Rectal smooth muscle tissue (tissue), 1 donor: ENCODE measurements around the gene ZFYVE21.

Source experiments
- H3K27ac ChIP-seq: one replicate; pipeline ENCODE4 v1.7.0; 2013; ENCODE audit warnings: low read depth, low read length, inconsistent platforms
- H3K27me3 ChIP-seq: one replicate; pipeline ENCODE4 v1.7.0; 2013; ENCODE audit warnings: low read length; ENCODE audit not compliant: control insufficient read depth, insufficient read depth
- H3K36me3 ChIP-seq: one replicate; pipeline ENCODE4 v1.7.0; 2013; ENCODE audit warnings: low read length; ENCODE audit not compliant: control insufficient read depth, insufficient read depth
- H3K4me1 ChIP-seq: one replicate; pipeline ENCODE4 v1.7.0; 2013; ENCODE audit warnings: low read length; ENCODE audit not compliant: control insufficient read depth, insufficient read depth
- H3K4me3 ChIP-seq: one replicate; pipeline ENCODE4 v1.7.0; 2013; ENCODE audit warnings: low read length
- H3K9ac ChIP-seq: one replicate; pipeline ENCODE4 v1.7.0; 2013; ENCODE audit warnings: low read length

Gene ZFYVE21

GRCh38 chr14:103702497-103703432, 12.8 kb upstream of the ZFYVE21 start:
- no peak overlapping the region for H3K4me3 ChIP-seq
- peaks cover 3% of the 10 kb centered on the region for H3K4me1 ChIP-seq
- H3K9ac ChIP-seq: no peak overlapping the region
- peaks cover 24% of the 10 kb centered on the region for H3K36me3 ChIP-seq
- H3K27ac ChIP-seq: no peak overlapping the region
- no peaks in the 10 kb centered on the region for H3K27me3 ChIP-seq

- no peaks in the 10 kb centered on the region for H3K4me1 ChIP-seq
- no peak overlapping the region for H3K27ac ChIP-seq
- no peaks in the 10 kb centered on the region for H3K27me3 ChIP-seq
- peaks cover 21% of the 10 kb centered on the region for H3K36me3 ChIP-seq
- no peak overlapping the region for H3K9ac ChIP-seq
- no peak overlapping the region for H3K4me3 ChIP-seq
Measured at GRCh38 chr14:103703433-103704385, 11.9 kb upstream of the ZFYVE21 start.

DNA sequence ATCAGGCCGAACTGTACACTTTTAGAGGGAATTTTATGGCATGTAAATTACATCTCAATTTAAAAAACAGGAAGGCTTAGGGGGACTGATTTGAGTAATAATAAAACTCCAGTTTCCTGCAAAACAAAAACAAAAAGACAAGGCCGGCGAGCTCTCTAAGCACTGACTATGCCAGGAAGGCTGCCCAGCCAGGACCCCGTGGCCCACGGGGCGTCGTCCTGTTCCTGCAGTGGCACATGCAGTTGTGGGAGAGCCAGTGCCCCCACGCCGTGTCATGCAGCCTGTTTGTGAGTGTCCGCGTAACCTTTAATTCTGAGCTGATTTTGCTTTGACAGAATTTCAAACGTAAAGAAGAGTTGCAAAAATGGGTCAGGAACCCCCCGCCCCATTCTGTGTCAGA, 10.9 kb upstream of the ZFYVE21 start:
- Histone ChIP-seq H3K9ac (no peak overlapping the region), H3K27ac (no peak overlapping the region), H3K27me3 (no peaks in the 10 kb centered on the region), H3K4me3 (no peak overlapping the region), H3K4me1 (peaks cover 3% of the 10 kb centered on the region), H3K36me3 (peaks cover 21% of the 10 kb centered on the region)

GRCh38 chr14:103705118-103705503, 10.5 kb upstream of the ZFYVE21 start:
- Histone ChIP-seq H3K27me3 (no peaks in the 10 kb centered on the region), H3K9ac (no peak overlapping the region), H3K4me1 (peaks cover 3% of the 10 kb centered on the region), H3K27ac (peak overlapping the region; percentile 16), H3K36me3 (peaks cover 21% of the 10 kb centered on the region), H3K4me3 (no peak overlapping the region)

- Histone ChIP-seq H3K36me3 (peaks cover 21% of the 10 kb centered on the region), H3K27ac (peak overlapping the region; percentile 16), H3K9ac (no peak overlapping the region), H3K27me3 (no peaks in the 10 kb centered on the region), H3K4me3 (no peak overlapping the region), H3K4me1 (peaks cover 3% of the 10 kb centered on the region)
Measured at GRCh38 chr14:103705504-103706284, 9.9 kb upstream of the ZFYVE21 start.

GRCh38 chr14:103706551-103707328, 8.9 kb upstream of the ZFYVE21 start:
- no peak overlapping the region for H3K9ac ChIP-seq
- H3K4me3 ChIP-seq: no peak overlapping the region
- peaks cover 3% of the 10 kb centered on the region for H3K4me1 ChIP-seq
- H3K27me3 ChIP-seq: no peaks in the 10 kb centered on the region
- H3K27ac ChIP-seq: no peak overlapping the region
- peaks cover 18% of the 10 kb centered on the region for H3K36me3 ChIP-seq

DNA sequence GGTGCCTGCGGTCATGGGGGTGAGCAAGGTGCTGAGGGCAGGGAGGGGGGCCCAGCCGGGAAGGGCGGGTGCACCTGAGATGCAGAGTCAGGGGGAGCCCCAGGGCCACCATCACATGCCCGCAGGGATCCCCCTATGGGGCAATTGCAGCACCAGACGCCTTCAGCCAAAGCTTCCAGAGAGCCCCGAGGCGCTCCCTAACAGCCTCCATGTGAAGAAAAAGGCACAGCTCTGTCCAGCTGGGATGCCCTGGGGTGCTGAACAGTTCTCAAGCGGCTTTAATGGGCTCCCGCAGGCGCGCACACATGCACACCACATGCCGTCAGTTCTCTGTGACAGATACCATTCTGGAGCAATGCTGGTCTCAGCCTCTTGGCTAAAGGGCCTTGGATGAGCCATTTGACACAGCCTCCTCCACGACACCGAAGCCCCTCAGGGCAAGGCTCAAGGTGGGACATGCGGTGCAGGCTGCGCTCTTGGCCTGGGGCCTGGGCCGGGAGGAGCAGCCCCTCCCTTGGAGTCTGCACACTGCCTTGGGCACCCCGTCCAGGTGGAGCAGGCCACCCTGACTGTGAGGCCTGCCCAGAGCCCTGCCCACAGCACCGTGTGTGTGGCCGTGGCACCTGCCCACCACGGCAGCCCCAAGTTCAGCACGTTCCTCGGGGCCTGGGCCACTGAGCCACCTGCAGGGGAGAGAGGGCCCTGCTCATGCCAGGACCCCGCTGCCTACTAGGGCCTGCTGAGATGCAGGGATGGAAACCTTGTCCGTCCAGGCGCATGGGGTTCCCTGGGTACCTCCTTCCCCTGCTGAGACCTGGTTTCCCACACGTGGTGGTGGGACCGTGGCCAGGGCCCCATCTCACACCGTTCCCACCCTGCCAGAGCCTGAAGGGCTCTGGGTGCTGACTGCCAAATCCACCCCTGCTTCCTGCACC, 8.0 kb upstream of the ZFYVE21 start:
- Histone ChIP-seq H3K4me1 (peaks cover 3% of the 10 kb centered on the region), H3K27me3 (no peaks in the 10 kb centered on the region), H3K27ac (no peak overlapping the region), H3K36me3 (peaks cover 12% of the 10 kb centered on the region), H3K9ac (no peak overlapping the region), H3K4me3 (no peak overlapping the region)

DNA sequence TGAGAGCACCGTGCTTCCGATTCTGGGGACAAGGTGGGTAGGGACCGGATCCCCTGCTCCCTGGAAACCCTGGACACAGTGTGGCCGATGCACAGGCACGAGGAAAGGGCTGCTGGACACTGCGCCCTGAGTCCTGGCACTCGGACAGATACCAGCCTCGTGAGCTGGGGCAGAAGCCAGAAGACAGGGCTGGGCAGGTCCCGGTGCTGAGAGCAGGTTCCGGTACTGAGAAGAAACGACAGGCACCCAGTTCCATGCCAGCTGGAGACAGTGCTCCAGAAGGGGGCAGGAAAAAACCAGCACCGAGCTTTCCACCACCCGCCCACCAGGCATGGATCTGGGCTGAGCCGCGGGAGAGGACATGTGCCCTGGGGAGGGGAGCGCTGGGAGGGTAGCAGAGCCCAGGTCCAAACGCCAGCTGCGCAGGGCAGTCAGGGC, 6.8 kb upstream of the ZFYVE21 start:
- H3K27me3 ChIP-seq: no peaks in the 10 kb centered on the region
- peaks cover 3% of the 10 kb centered on the region for H3K4me1 ChIP-seq
- H3K9ac ChIP-seq: no peak overlapping the region
- no peak overlapping the region for H3K27ac ChIP-seq
- no peak overlapping the region for H3K4me3 ChIP-seq
- peaks cover 3% of the 10 kb centered on the region for H3K36me3 ChIP-seq

- Histone ChIP-seq H3K4me1 (peaks cover 5% of the 10 kb centered on the region), H3K4me3 (no peak overlapping the region), H3K36me3 (no peaks in the 10 kb centered on the region), H3K9ac (no peak overlapping the region), H3K27ac (no peak overlapping the region), H3K27me3 (no peaks in the 10 kb centered on the region)
Measured at GRCh38 chr14:103709814-103710213, 5.8 kb upstream of the ZFYVE21 start.

DNA sequence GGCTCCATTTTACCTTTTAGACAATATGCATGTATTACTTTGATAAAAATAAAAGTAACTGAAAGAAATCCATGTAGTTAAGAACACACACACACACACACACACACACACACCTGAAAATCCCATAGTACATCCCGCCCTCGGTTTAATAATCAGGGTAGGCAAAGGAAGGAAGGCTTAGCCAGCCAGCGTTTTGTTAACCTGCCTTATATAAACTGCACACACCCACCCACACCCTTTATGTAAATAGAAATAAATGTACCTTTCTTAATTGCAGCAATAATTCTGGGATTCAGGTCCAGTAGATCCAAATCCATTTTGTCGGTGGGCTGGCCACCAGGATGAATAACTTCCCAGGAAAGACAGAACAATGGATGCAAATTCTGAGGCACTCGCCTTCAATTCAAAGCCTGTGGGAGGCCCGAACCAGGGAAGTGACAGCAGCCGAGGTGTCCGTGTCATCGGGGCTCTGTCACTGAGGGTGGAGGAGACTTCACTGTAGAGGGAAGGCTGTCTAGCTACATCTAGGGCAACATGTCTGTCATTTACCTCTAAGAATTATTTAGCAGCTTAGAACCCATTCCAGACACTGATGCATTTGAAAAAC, 4.7 kb upstream of the ZFYVE21 start:
- no peak overlapping the region for H3K27ac ChIP-seq
- H3K27me3 ChIP-seq: no peaks in the 10 kb centered on the region
- H3K4me1 ChIP-seq: peaks cover 5% of the 10 kb centered on the region
- no peak overlapping the region for H3K4me3 ChIP-seq
- no peaks in the 10 kb centered on the region for H3K36me3 ChIP-seq
- H3K9ac ChIP-seq: no peak overlapping the region
